Measurements from ENCODE around the gene DYNLT5. TPM values are rescaled to one million over a fixed set of nuclear protein-coding genes. Genes with fewer than 3 reads are reported as not detected.

Gene DYNLT5
- total RNA-seq, 1 experiment from 2014 or later: not detected

GRCh38 chr1:66731170-66731865, 20.9 kb upstream of the DYNLT5 start:
- H3K79me2 ChIP-seq (ENCODE audit: low read length): no peaks in the 10 kb centered on the region
- POLR2A ChIA-PET (ENCODE audit: unreplicated experiment): no interaction called here
- intact Hi-C loops (cut with micrococcal nuclease): no loop called here
- BruUV-seq (replicated peaks): no TSS peak
- H3K4me2 ChIP-seq (ENCODE audit: low read length): no peak overlapping the region
- 0 out of 2 replicates have a peak, but pooled peaks cover 13% of the 10 kb centered on the region for H3K27me3 ChIP-seq (ENCODE audit: low read length)
- H3K27ac ChIP-seq (ENCODE audit: low read length): no peak overlapping the region
- H3K9me2 ChIP-seq (replicated peaks; ENCODE audit: low read length): no peaks in the 10 kb centered on the region
- H3F3A ChIP-seq (ENCODE audit: low read length, unreplicated experiment): no peaks in the 10 kb centered on the region
- H3K36me3 ChIP-seq (ENCODE audit: low read depth, low read length): no peaks in the 10 kb centered on the region
- ATAC-seq: no peak
- no peak overlapping the region for H3K4me3 ChIP-seq (ENCODE audit: low read length)
- TF ChIP-seq EZH2 (IDR thresholded peaks at IDR 0.05; ENCODE audit: low read length, unreplicated experiment): no peak
- TF ChIP-seq CTCF (conservative IDR thresholded peaks at IDR 0.05; ENCODE audit: low read depth, low read length): no peak
- TF ChIP-seq EZH2phosphoT487 (IDR thresholded peaks at IDR 0.05; ENCODE audit: borderline replicate concordance, low read length): no peak
- no peaks in the 10 kb centered on the region for H4K20me1 ChIP-seq (ENCODE audit: low read length)
- peaks cover 18% of the 10 kb centered on the region for H3K4me1 ChIP-seq (ENCODE audit: insufficient read depth, low read length)
- H3K9me3 ChIP-seq (ENCODE audit: low read length): no peaks in the 10 kb centered on the region
- no peak overlapping the region for H2AFZ ChIP-seq (ENCODE audit: low read length)
- H3K9ac ChIP-seq (ENCODE audit: low read length): no peak overlapping the region
- CTCF ChIA-PET: no interaction called here
- peak; percentile 13 for DNase-seq

GRCh38 chr1:66732407-66733166, 19.7 kb upstream of the DYNLT5 start:
- Histone ChIP-seq H3K79me2 (ENCODE audit: low read length) (no peaks in the 10 kb centered on the region), H2AFZ (ENCODE audit: low read length) (no peak overlapping the region), H3F3A (ENCODE audit: low read length, unreplicated experiment) (no peaks in the 10 kb centered on the region), H3K9me3 (ENCODE audit: low read length) (no peaks in the 10 kb centered on the region), H4K20me1 (ENCODE audit: low read length) (no peaks in the 10 kb centered on the region), H3K4me1 (ENCODE audit: insufficient read depth, low read length) (peaks cover 18% of the 10 kb centered on the region), H3K4me3 (ENCODE audit: low read length) (no peak overlapping the region), H3K27ac (ENCODE audit: low read length) (no peak overlapping the region), H3K9ac (ENCODE audit: low read length) (no peak overlapping the region), H3K27me3 (ENCODE audit: low read length) (0 out of 2 replicates have a peak, but pooled peaks cover 4% of the 10 kb centered on the region), H3K36me3 (ENCODE audit: low read depth, low read length) (no peaks in the 10 kb centered on the region), H3K4me2 (ENCODE audit: low read length) (no peak overlapping the region), H3K9me2 (replicated peaks; ENCODE audit: low read length) (no peaks in the 10 kb centered on the region)
- no TSS peak for BruUV-seq (replicated peaks)
- ChIA-PET CTCF (no interaction called here), POLR2A (ENCODE audit: unreplicated experiment) (no interaction called here)
- TF ChIP-seq CTCF (conservative IDR thresholded peaks at IDR 0.05; ENCODE audit: low read depth, low read length) (no peak), EZH2 (IDR thresholded peaks at IDR 0.05; ENCODE audit: low read length, unreplicated experiment) (no peak)
- ATAC-seq: peak; percentile 20; the same call in 1 of the 2 replicates
- intact Hi-C loops (cut with micrococcal nuclease): no loop called here
- DNase-seq: peak; percentile 28
